HG02973 (cell line): ENCODE data around the gene RIPOR3.
"Not testable (repeated sequence)": the region's sequence is repeated elsewhere in the genome, so short reads cannot be mapped to it uniquely, and the experiment has no call there.

Source experiments
- ATAC-seq: cut with Tn5 transposase; IDR thresholded peaks from one replicate; pipeline ENCODE4 v1.9.1; 2021; ENCODE audit warnings: moderate library complexity; ENCODE audit not compliant: unreplicated experiment

RIPOR3 gene

GRCh38 chr20:50578778-50579165 lies 112.6 kb downstream of the RIPOR3 start:
- no peak for ATAC-seq

- no peak for ATAC-seq
Observed at GRCh38 chr20:50578061-50578777, 113.1 kb downstream of the RIPOR3 start.

GRCh38 chr20:50577175-50578018 lies 113.9 kb downstream of the RIPOR3 start:
- ATAC-seq, result no peak

- no peak for ATAC-seq
Observed at GRCh38 chr20:50575865-50576720, 115.2 kb downstream of the RIPOR3 start.

- no peak for ATAC-seq
Observed at GRCh38 chr20:50574586-50574985, 116.8 kb downstream of the RIPOR3 start.

GRCh38 chr20:50574108-50574507 lies 117.2 kb downstream of the RIPOR3 start:
- ATAC-seq, result no peak

- no peak for ATAC-seq
Observed at GRCh38 chr20:50572938-50573777, 118.2 kb downstream of the RIPOR3 start.

GRCh38 chr20:50571466-50571865 lies 119.9 kb downstream of the RIPOR3 start:
- ATAC-seq, result no peak

GRCh38 chr20:50569864-50570836 lies 121.2 kb downstream of the RIPOR3 start:
- peak; percentile 57 for ATAC-seq

GRCh38 chr20:50569487-50569863 lies 121.9 kb downstream of the RIPOR3 start:
- not testable (repeated sequence) for ATAC-seq

- ATAC-seq, result no peak
Observed at GRCh38 chr20:50568549-50568942, 122.8 kb downstream of the RIPOR3 start.

- ATAC-seq, result no peak
Observed at GRCh38 chr20:50567860-50568548, 123.3 kb downstream of the RIPOR3 start.

- no peak for ATAC-seq
Observed at GRCh38 chr20:50565871-50566270, 125.5 kb downstream of the RIPOR3 start.

- ATAC-seq, result no peak
Observed at GRCh38 chr20:50565383-50565782, 126.0 kb downstream of the RIPOR3 start.

- no peak for ATAC-seq
Observed at GRCh38 chr20:50563133-50563944, 128.0 kb downstream of the RIPOR3 start.

- no peak for ATAC-seq
Observed at GRCh38 chr20:50562262-50562701, 129.1 kb downstream of the RIPOR3 start.

- no peak for ATAC-seq
Observed at GRCh38 chr20:50561379-50562078, 129.8 kb downstream of the RIPOR3 start.
